Pancreas (tissue), 10 donors: ENCODE results near the gene RADIL. TPM values are rescaled to one million over a fixed set of nuclear protein-coding genes. Genes with fewer than 3 reads are reported as not detected.

Experiments used
- ATAC-seq, 4 donors: fragments of 200-7000 bp; cut with Tn5 transposase; one replicate each; pipeline versions ENCODE4 v1.8.0 to v1.9.1; 2020; ENCODE audit warnings: mild to moderate bottlenecking in 4 of 4, moderate library complexity in 4 of 4
- DNase-seq, 6 donors: peaks; one replicate each; pipeline ENCODE4 v3.0.0-alpha.2; 2020
- FAIRE-seq: peaks from 2 replicates; lab custom pipeline; 2012; peaks lifted over from hg19 to GRCh38; lab: Jason Lieb, UNC
- H3K27ac ChIP-seq, 4 donors: fragments of 200-600 bp; sonication (generic); 1 replicate in 3 of 4; 2 replicates in 1 of 4; pipeline versions ENCODE4 v1.5.0 to v1.8.0; 2020
- H3K27me3 ChIP-seq, 4 donors: fragments of 200-600 bp; one replicate each; pipeline ENCODE4 v1.8.0; 2021
- H3K36me3 ChIP-seq, 3 donors: fragments of 200-600 bp; sonication (generic) in 1 of 3; one replicate each; pipeline versions ENCODE4 v1.5.0 to v1.8.0; 2020 to 2021
- H3K4me1 ChIP-seq, 3 donors: fragments of 200-600 bp; one replicate each; pipeline ENCODE4 v1.8.0; 2021
- H3K4me3 ChIP-seq, 4 donors: fragments of 200-600 bp; sonication (generic) in 2 of 4; one replicate each; pipeline versions ENCODE4 v1.5.0 to v1.8.0; 2020 to 2021
- H3K9me3 ChIP-seq, 4 donors: fragments of 200-600 bp; one replicate each; pipeline ENCODE4 v1.8.0; 2021
- CTCF ChIP-seq, 4 donors: fragments of 200-600 bp; sonication (generic) in 3 of 4; IDR thresholded peaks; one replicate each; pipeline versions ENCODE4 v1.5.0 to v1.8.0; 2021; ENCODE audit warnings: antibody characterized with exemption in 4 of 4
- WGBS, 2 donors: extraction: QIAGEN DNeasy Blood & Tissue Kit; methylation state at CpG; one replicate each; pipeline ENCODE4 v1.1.7; 2013; 5-methylcytosine and 5-hydroxymethylcytosine counted together
- intact Hi-C, 3 donors: fragments of 100-400 bp; cut with DNase I; formaldehyde crosslinking; loops; one replicate each; pipeline versions ENCODE4 v1.11.1 to v1.14.2; 2022
- polyA plus RNA-seq, 2 donors: library from polyadenylated mRNA; stranded (reverse); fragments of 200-250 nt; gene quantifications; one replicate each; pipeline ENCODE4 v1.2.3, GENCODE V29; 2013
- total RNA-seq, 6 donors: library from RNA; stranded (reverse); fragmentation: NEBNext Ultra II Directional in 4 of 6; extraction: Animal tissue kit (Norgen Biotek cat#: 25700) in 4 of 6; gene quantifications; one replicate each; pipeline versions ENCODE4 v1.2.1 to v1.2.4, GENCODE V29; 2021 to 2023
- donor health status: healthy with polysubstance abuse.
- donor health status: DM: no; HTN: no; CAD: no; lungs with moderate emphysema.
- donor health status: DM: no; HTN: no; CAD: no.
- donor health status: control.
- donor health status: control.
- donor health status: Bipolar disorder and iron deficiency.
- donor health status: DM: yes; HTN: yes; CAD: no.
- donor health status: DM: no; HTN: no; CAD: no.
- donor health status: DM: no; HTN: no; CAD: no.
- donor health status: DM: yes; HTN: yes; CAD: no.

RADIL gene
- total and polyA plus RNA-seq, 8 donors = 0.58 to 11.2 (median 3.5) TPM

GRCh38 chr7:4919969-4920766 is 36.7 kb upstream of the RADIL start:
- no peaks in the 10 kb centered on the region for H3K9me3 ChIP-seq

GRCh38 chr7:4916113-4916512 is 32.6 kb upstream of the RADIL start:
- 46 to 57% methylated on average over 8 of the region's 8 CpGs for WGBS, 2 donors
- intact Hi-C loops = no loop called here

More at GRCh38 chr7:4919969-4920766, 36.7 kb upstream of the RADIL start:
- no peak for TF ChIP-seq CTCF (IDR thresholded peaks at IDR 0.05)
- no peak overlapping the region for H3K4me3 ChIP-seq
- no peaks in the 10 kb centered on the region for H3K27me3 ChIP-seq
- DNase-seq = no peak
- H3K27ac ChIP-seq = no peak overlapping the region
- ATAC-seq = no peak
- intact Hi-C loops = no loop called here
- no peaks in the 10 kb centered on the region for H3K4me1 ChIP-seq
- WGBS, 2 donors = 61 to 73% methylated on average over 19 of the region's 19 CpGs
- no peak for FAIRE-seq
- H3K36me3 ChIP-seq = no peaks in the 10 kb centered on the region

GRCh38 chr7:4911111-4911828 is 27.8 kb upstream of the RADIL start:
- WGBS, 2 donors = 80 to 85% methylated on average over 20 of the region's 20 CpGs
- intact Hi-C loops = no loop called here
- no peaks in the 10 kb centered on the region for H3K36me3 ChIP-seq
- H3K27ac ChIP-seq = no peak overlapping the region
- no peak for TF ChIP-seq CTCF (IDR thresholded peaks at IDR 0.05)
- H3K9me3 ChIP-seq = no peaks in the 10 kb centered on the region
- no peaks in the 10 kb centered on the region for H3K4me1 ChIP-seq
- no peaks in the 10 kb centered on the region for H3K27me3 ChIP-seq
- no peak for FAIRE-seq
- DNase-seq = no peak
- no peak overlapping the region for H3K4me3 ChIP-seq
- ATAC-seq = no peak

More at GRCh38 chr7:4916113-4916512, 32.6 kb upstream of the RADIL start:
- Histone ChIP-seq H3K9me3 (no peaks in the 10 kb centered on the region), H3K27me3 (no peaks in the 10 kb centered on the region), H3K4me3 (no peak overlapping the region), H3K27ac (no peak overlapping the region), H3K4me1 (no peaks in the 10 kb centered on the region), H3K36me3 (no peaks in the 10 kb centered on the region)
- DNase-seq (no peak), FAIRE-seq (no peak), ATAC-seq (no peak)
- TF ChIP-seq CTCF (IDR thresholded peaks at IDR 0.05) = no peak

GRCh38 chr7:4906682-4907081 is 23.2 kb upstream of the RADIL start:
- no peak for ATAC-seq
- Histone ChIP-seq H3K36me3 (no peaks in the 10 kb centered on the region), H3K27me3 (no peaks in the 10 kb centered on the region), H3K27ac (no peak overlapping the region), H3K4me3 (no peak overlapping the region), H3K9me3 (no peaks in the 10 kb centered on the region), H3K4me1 (no peaks in the 10 kb centered on the region)
- no peak for FAIRE-seq
- 73 to 74% methylated on average over 1 of the region's 1 CpG for WGBS, 2 donors
- TF ChIP-seq CTCF (IDR thresholded peaks at IDR 0.05) = no peak
- no peak for DNase-seq
- intact Hi-C loops = no loop called here
